HCT116 (cell line): Measurements from ENCODE around the gene FGF18. TPM values are rescaled to one million over a fixed set of nuclear protein-coding genes. Genes with fewer than 3 reads are reported as not detected.

Experiments
- ATAC-seq: fragments of 200-7000 bp; cut with Tn5 transposase; 2 replicates; pipeline ENCODE4 v1.9.1; 2020; ENCODE audit warnings: mild to moderate bottlenecking, moderate library complexity
- BruUV-seq: library from RNA; stranded (reverse); fragments of 400-500 nt; replicated peaks from 2 replicates; lab custom pipeline; 2021; lab: Mats Ljungman, UMichigan
- CTCF ChIA-PET: fragments of 300-600 bp; sonication (Branson Sonifier 250); formaldehyde crosslinking; loops from one replicate; lab custom pipeline; 2021; ENCODE audit warnings: antibody characterized with exemption; lab: Charles Lee
- POLR2A ChIA-PET: fragments of 300-600, 350-600 bp; sonication (Branson Sonifier 250); formaldehyde crosslinking; loops from one replicate; lab custom pipeline; 2021; ENCODE audit warnings: antibody characterized with exemption; lab: Charles Lee
- RAD21 ChIA-PET, 2 experiments: fragments of 300-600 bp; sonication (Branson Sonifier 250); formaldehyde crosslinking; loops; one replicate each; lab custom pipeline; 2023; ENCODE audit warnings: low total read pairs in 2 of 2; ENCODE audit not compliant: uncharacterized antibody in 2 of 2, unreplicated experiment in 2 of 2, low non-redundant PET in 1 of 2; lab: Charles Lee
- DNase-seq: peaks from one replicate; pipeline ENCODE4 v3.0.0-alpha.2; 2010; ENCODE audit warnings: low read depth, low spot score
- H2AFZ ChIP-seq: fragments of 200-600 bp; shearing (Covaris generic), sonication (generic); 2 replicates; pipeline ENCODE4 v1.6.1; 2017; ENCODE audit warnings: low read depth, mixed run types, mixed read lengths, antibody characterized with exemption, low read length; ENCODE audit not compliant: poor library complexity, severe bottlenecking
- H3K27ac ChIP-seq: 2 replicates; pipeline ENCODE4 v1.5.1; 2012; ENCODE audit warnings: low read depth, low read length
- H3K27me3 ChIP-seq: fragments of 200-600 bp; sonication (generic); 2 replicates; pipeline ENCODE4 v1.6.1; 2016; ENCODE audit warnings: mixed run types, low read length, mixed read lengths; ENCODE audit not compliant: insufficient read depth
- H3K36me3 ChIP-seq, 2 experiments: fragments of 200-500 bp in 1 of 2; fragments of 200-600 bp in 1 of 2; sonication (Bioruptor generic) in 1 of 2; sonication (generic) in 1 of 2; 2 replicates each; pipeline versions ENCODE4 v1.5.1 to v1.6.1; 2014 to 2016; ENCODE audit warnings: low read length in 2 of 2, inconsistent platforms in 1 of 2, mixed read lengths in 1 of 2, mixed run types in 1 of 2; ENCODE audit not compliant: insufficient read depth in 2 of 2, control insufficient read depth in 1 of 2
- H3K4me1 ChIP-seq, 2 experiments: fragments of 200-600 bp in 1 of 2; sonication (generic) in 1 of 2; 2 replicates each; pipeline versions ENCODE4 v1.5.1 to v1.6.1; 2012 to 2017; ENCODE audit warnings: low read length in 2 of 2, inconsistent platforms in 1 of 2, mild to moderate bottlenecking in 1 of 2, mixed read lengths in 1 of 2, mixed run types in 1 of 2, moderate library complexity in 1 of 2; ENCODE audit not compliant: insufficient read depth in 2 of 2, control insufficient read depth in 1 of 2
- H3K4me2 ChIP-seq: fragments of 200-600 bp; sonication (generic); 2 replicates; pipeline ENCODE4 v1.6.1; 2017; ENCODE audit warnings: mixed run types, low read length, mixed read lengths
- H3K4me3 ChIP-seq, 2 experiments: fragments of 200-600 bp in 1 of 2; sonication (generic) in 1 of 2; replicated peaks in 1 of 2; 2 replicates each; pipeline ENCODE4 v1.5.1; 2011 to 2016; ENCODE audit warnings: low read length in 2 of 2, control low read depth in 1 of 2, low read depth in 1 of 2, mild to moderate bottlenecking in 1 of 2, mixed read lengths in 1 of 2, mixed run types in 1 of 2
- H3K79me2 ChIP-seq: fragments of 200-600 bp; sonication (generic); 2 replicates; pipeline ENCODE4 v1.6.1; 2017; ENCODE audit warnings: mild to moderate bottlenecking, mixed run types, low read length, moderate library complexity, mixed read lengths; ENCODE audit not compliant: insufficient read depth
- H3K9ac ChIP-seq: fragments of 200-600 bp; sonication (generic); 2 replicates; pipeline ENCODE4 v1.6.1; 2016; ENCODE audit warnings: low read length, mixed read lengths
- H3K9me2 ChIP-seq: fragments of 200-600 bp; sonication (generic), shearing (Covaris generic); 2 replicates; pipeline ENCODE4 v1.6.1; 2017; ENCODE audit warnings: mixed run types, mild to moderate bottlenecking, moderate library complexity; ENCODE audit not compliant: insufficient read depth
- H3K9me3 ChIP-seq, 2 experiments: fragments of 200-500 bp in 1 of 2; fragments of 200-600 bp in 1 of 2; sonication (Bioruptor generic) in 1 of 2; sonication (generic) in 1 of 2; 2 replicates each; pipeline ENCODE4 v1.6.1; 2014 to 2017; ENCODE audit warnings: low read length in 2 of 2, mixed read lengths in 2 of 2, inconsistent platforms in 1 of 2, low read depth in 1 of 2, mild to moderate bottlenecking in 1 of 2, mixed run types in 1 of 2, moderate library complexity in 1 of 2; ENCODE audit not compliant: control insufficient read depth in 1 of 2, insufficient read depth in 1 of 2
- H4K20me1 ChIP-seq: fragments of 200-600 bp; sonication (generic), shearing (Covaris generic); 2 replicates; pipeline ENCODE4 v1.6.1; 2017; ENCODE audit warnings: mixed run types, mild to moderate bottlenecking, moderate library complexity; ENCODE audit not compliant: insufficient read depth
- EGR1 ChIP-seq: IDR thresholded peaks from 2 replicates; pipeline ENCODE4 v1.6.1; 2012; ENCODE audit warnings: low read depth
- JUND ChIP-seq: IDR thresholded peaks from 2 replicates; pipeline ENCODE4 v1.6.1; 2012
- RAD21 ChIP-seq: IDR thresholded peaks from 2 replicates; pipeline ENCODE4 v1.6.1; 2012; ENCODE audit warnings: low read depth, mild to moderate bottlenecking
- SIN3A ChIP-seq: IDR thresholded peaks from 2 replicates; pipeline ENCODE4 v1.6.1; 2012; ENCODE audit warnings: low read depth
- SP1 ChIP-seq: IDR thresholded peaks from 2 replicates; pipeline ENCODE4 v1.6.1; 2012; ENCODE audit warnings: low read depth
- TCF7L2 ChIP-seq: IDR thresholded peaks from 2 replicates; pipeline ENCODE4 v1.7.0; 2011; ENCODE audit warnings: borderline replicate concordance, inconsistent platforms; ENCODE audit not compliant: insufficient read depth, insufficient read length; ENCODE audit errors: extremely low read depth
- ZFX ChIP-seq: fragments of 450-650 bp; IDR thresholded peaks from 2 replicates; pipeline ENCODE4 v1.6.1; 2017
- intact Hi-C: fragments of 100-400 bp; cut with micrococcal nuclease; formaldehyde crosslinking; loops from 2 replicates; pipeline ENCODE4 v1.10.0; 2022
- total RNA-seq: library from RNA; stranded (reverse); gene quantifications from one replicate; pipeline ENCODE4 v1.2.1, GENCODE V29; 2021; ENCODE audit not compliant: unreplicated experiment
- TF ChIP-seq, protein P1 (sequence below): IDR thresholded peaks from 2 replicates; pipeline ENCODE4 v1.6.1; 2012
- TF ChIP-seq, protein P2 (sequence below), 3 experiments: fragments of 200-600 bp in 1 of 3; sonication (generic) in 1 of 3; IDR thresholded peaks in 2 of 3; conservative IDR thresholded peaks in 1 of 3; 2 replicates each; pipeline ENCODE4 v1.5.1; 2012 to 2017; ENCODE audit warnings: low read depth in 2 of 3, low read length in 2 of 3, antibody characterized with exemption in 1 of 3, borderline replicate concordance in 1 of 3, control low read depth in 1 of 3, mild to moderate bottlenecking in 1 of 3, mixed read lengths in 1 of 3, mixed run types in 1 of 3, moderate library complexity in 1 of 3; ENCODE audit not compliant: insufficient read depth in 1 of 3

Gene FGF18
- total RNA-seq, 1 experiment from 2014 or later = 0.96 TPM

DNA sequence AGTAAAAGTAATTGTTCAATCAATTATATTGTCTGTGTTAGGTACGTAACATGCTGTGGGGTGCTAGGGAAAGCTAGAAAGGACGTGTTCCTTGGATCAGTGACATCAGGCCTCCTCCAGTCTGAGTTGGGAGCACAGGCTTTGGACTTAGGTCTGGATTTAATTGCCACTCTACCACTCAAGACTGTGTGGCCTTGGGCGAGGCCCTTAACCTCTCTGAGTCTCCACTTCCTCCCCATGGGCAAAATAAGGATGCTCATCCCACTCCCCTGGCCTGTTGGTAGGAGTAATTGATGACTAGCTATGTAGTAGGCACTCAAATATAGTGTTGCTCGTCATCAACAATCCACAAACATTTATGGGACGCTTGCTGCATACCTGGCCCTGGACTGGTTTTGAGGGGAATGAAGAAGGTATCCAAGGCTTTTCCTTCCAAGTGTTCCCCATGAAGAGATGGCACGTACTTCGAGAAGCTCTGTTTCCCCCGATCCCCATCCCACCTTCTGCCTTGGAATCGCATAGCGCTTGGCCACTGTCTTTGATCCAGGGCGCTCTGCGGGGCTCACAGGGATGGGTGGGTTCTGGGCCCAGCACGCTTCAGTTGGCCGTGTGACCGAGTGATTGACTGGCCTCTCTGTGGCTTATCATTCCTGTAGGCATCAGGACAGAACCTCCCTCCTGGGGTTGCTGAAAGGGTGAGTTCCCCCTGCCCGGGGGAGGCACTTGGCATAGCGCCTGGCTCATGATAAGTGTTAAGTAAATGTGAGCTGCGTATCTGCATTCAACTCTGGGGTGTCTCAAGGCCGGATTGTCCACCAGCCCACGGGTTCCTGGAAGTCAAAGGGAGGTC lies 8.1 kb downstream of the FGF18 start:
- POLR2A ChIA-PET = interaction anchor here (0.9 kb wide), 1 partner anchor 40 kb away, joined by 5 read pairs; no protein-coding TSS in a partner anchor
- Histone ChIP-seq H3K9me2 (no peaks in the 10 kb centered on the region), H3K4me1 (peaks cover 9 to 13% of the 10 kb centered on the region in 2 experiments), H3K27ac (no peak overlapping the region), H3K4me3 (no peak overlapping the region), H2AFZ (no peak overlapping the region), H3K27me3 (no peaks in the 10 kb centered on the region), H4K20me1 (no peaks in the 10 kb centered on the region), H3K79me2 (no peaks in the 10 kb centered on the region), H3K4me2 (no peak overlapping the region), H3K9me3 (no peaks in the 10 kb centered on the region), H3K9ac (no peak overlapping the region), H3K36me3 (no peaks in the 10 kb centered on the region)
- RAD21 ChIA-PET = no interaction called here
- CTCF ChIA-PET = no interaction called here
- BruUV-seq = no TSS peak
- ATAC-seq = no peak
- TF ChIP-seq SP1 (no peak), TCF7L2 (no peak), ZFX (no peak), RAD21 (no peak), JUND (no peak), EGR1 (no peak), SIN3A (no peak)
- TF ChIP-seq, protein P1, sequence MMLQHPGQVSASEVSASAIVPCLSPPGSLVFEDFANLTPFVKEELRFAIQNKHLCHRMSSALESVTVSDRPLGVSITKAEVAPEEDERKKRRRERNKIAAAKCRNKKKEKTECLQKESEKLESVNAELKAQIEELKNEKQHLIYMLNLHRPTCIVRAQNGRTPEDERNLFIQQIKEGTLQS = no peak
- TF ChIP-seq, protein P2, sequence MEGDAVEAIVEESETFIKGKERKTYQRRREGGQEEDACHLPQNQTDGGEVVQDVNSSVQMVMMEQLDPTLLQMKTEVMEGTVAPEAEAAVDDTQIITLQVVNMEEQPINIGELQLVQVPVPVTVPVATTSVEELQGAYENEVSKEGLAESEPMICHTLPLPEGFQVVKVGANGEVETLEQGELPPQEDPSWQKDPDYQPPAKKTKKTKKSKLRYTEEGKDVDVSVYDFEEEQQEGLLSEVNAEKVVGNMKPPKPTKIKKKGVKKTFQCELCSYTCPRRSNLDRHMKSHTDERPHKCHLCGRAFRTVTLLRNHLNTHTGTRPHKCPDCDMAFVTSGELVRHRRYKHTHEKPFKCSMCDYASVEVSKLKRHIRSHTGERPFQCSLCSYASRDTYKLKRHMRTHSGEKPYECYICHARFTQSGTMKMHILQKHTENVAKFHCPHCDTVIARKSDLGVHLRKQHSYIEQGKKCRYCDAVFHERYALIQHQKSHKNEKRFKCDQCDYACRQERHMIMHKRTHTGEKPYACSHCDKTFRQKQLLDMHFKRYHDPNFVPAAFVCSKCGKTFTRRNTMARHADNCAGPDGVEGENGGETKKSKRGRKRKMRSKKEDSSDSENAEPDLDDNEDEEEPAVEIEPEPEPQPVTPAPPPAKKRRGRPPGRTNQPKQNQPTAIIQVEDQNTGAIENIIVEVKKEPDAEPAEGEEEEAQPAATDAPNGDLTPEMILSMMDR (IDR thresholded peaks at IDR 0.05 in 2 of 3, conservative IDR thresholded peaks at IDR 0.05 in 1 of 3; ENCODE audit: borderline replicate concordance in 1 of 3, insufficient read depth in 1 of 3, low read depth in 2 of 3, low read length in 2 of 3) = no peak
- no peak for DNase-seq
- intact Hi-C loops = no loop called here
